Vein endothelial cell (primary cell): ENCODE data around the gene CD37. TPM values are rescaled to one million over a fixed set of nuclear protein-coding genes. Genes with fewer than 3 reads are reported as not detected.

Experiments
- small RNA-seq: library from RNA; depleted of rRNA; stranded (forward); fragments of <200 nt; gene quantifications from one replicate; pipeline ENCODE3, GENCODE V24; 2012
- total RNA-seq: library from RNA; depleted of rRNA; stranded (reverse); fragments of >200 nt; gene quantifications from 2 replicates; pipeline ENCODE4 v1.2.3, GENCODE V29; 2012

CD37 gene, protein sequence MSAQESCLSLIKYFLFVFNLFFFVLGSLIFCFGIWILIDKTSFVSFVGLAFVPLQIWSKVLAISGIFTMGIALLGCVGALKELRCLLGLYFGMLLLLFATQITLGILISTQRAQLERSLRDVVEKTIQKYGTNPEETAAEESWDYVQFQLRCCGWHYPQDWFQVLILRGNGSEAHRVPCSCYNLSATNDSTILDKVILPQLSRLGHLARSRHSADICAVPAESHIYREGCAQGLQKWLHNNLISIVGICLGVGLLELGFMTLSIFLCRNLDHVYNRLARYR
- not detected in 2 replicates for total RNA-seq

DNA sequence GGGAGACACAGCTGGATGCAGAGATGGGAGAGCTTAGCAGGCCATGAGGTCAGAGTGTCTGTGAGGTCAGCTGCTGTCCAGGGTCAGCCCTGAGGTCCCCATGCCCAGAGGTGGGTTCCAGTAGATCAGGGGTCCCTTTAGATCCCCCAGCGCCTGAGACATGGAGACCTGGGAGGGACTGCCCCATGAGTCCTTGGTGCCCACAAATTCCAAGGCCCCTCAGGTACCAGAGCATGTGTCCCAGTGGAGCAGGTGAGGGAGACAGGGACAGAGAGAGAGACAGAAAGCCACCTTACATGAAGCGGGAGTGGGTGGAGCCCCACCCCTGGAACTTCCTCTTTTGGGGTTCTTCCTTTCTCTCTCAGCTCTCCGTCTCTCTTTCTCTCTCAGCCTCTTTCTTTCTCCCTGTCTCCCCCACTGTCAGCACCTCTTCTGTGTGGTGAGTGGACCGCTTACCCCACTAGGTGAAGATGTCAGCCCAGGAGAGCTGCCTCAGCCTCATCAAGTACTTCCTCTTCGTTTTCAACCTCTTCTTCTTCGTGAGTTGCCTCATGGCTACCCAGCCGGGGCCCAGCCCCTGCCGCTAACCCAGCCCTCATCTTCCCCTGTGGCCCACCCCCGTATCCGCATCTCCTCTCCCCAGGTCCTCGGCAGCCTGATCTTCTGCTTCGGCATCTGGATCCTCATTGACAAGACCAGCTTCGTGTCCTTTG lies at the start of gene CD37:
Gene CD37, plus strand, starts transcription at position 336 of the 713 bp plus-strand sequence. Its CDS starts 135 bp downstream, at position 471.

GRCh38 chr19:49324801-49325576 lies 10.2 kb upstream of the CD37 start, which contains the start of gene SLC6A16:
SLC6A16 (minus strand) TSS chr19:49325191; CDS start chr19:49311347, 13,844 bp downstream.

GRCh38 chr19:49362048-49362928 lies 27.1 kb downstream of the CD37 start, which contains the start of gene TEAD2:
TEAD2 (minus strand) TSS chr19:49362416; CDS start chr19:49360075, 2,341 bp downstream.

DNA sequence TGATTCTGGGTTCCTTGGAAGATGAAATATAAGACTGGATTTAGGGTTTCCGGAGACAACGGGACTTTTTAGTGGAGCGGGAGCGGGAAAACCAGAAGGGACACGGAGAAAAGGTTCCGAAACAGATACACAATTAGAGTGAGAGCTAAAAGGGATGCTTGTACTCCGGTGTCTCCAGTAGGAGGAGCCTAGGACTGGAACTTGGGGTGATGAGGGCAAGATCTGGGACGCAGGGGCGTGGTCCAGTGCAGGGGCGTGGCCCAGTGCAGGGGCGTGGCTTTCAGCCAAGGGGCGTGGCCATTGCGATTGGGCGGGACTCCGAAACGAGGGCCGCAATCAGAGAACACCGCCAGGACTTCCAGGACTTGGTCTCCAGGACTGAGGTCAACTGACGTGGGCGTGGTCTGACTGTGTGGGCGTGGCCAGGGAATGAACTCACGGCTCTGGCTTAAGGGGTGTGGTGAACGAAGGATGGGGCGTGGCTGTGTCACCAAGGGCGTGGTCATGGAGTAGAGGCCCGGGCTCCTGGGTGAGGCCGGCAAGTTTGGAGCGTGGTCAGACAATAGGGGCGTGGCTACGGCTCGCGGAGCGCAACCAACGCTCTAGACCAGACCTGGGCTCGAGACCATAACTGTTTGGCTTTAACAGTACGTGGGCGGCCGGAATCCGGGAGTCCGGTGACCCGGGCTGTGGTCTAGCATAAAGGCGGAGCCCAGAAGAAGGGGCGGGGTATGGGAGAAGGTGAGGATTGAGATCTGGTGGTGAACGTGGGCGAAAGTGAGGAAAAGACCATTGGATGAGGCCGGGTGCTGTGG lies 28.3 kb downstream of the CD37 start, which contains the start of gene DKKL1:
Gene DKKL1, plus strand, starts transcription at position 610 of the 815 bp plus-strand sequence. Its CDS starts 122 bp downstream, at position 732.

GRCh38 chr19:49387936-49388372 lies 52.7 kb downstream of the CD37 start, which contains the start of gene KASH5:
KASH5 (plus strand) TSS chr19:49388249; CDS start chr19:49390884, 2,635 bp downstream.

Small RNAs within 50 kb of the gene (small RNA-seq; reads per million reads assigned to genes)
- gene MIR4324, result not detected

Other genes with a start within 250 kb of the CD37 start
- 143 and 171 TPM in 2 replicates for gene SNRNP70, start 250.0 kb upstream of the CD37 start, total RNA-seq
- 0.76 and 2.6 TPM in 2 replicates for gene LIN7B, start 221.0 kb upstream of the CD37 start, total RNA-seq
- gene C19orf73, start 216.3 kb upstream of the CD37 start, total RNA-seq, result 0.48 TPM in 1 of 2 replicates, not detected in the other
- gene PPFIA3, start 215.9 kb upstream of the CD37 start, total RNA-seq, result 2.8 and 4.9 TPM in 2 replicates
- gene HRC, start 180.0 kb upstream of the CD37 start, total RNA-seq, result not detected in 2 replicates
- gene TRPM4, start 177.6 kb upstream of the CD37 start, total RNA-seq, result 19.7 and 33.6 TPM in 2 replicates
- gene SLC6A16, start 10.2 kb upstream of the CD37 start, total RNA-seq, result 0.96 and 0.98 TPM in 2 replicates
- gene TEAD2, start 27.0 kb downstream of the CD37 start, total RNA-seq, result 69.8 and 95.7 TPM in 2 replicates
- 0.98 TPM in 1 of 2 replicates, not detected in the other for gene DKKL1, start 28.5 kb downstream of the CD37 start, total RNA-seq
- not detected in 2 replicates for gene KASH5, start 52.8 kb downstream of the CD37 start, total RNA-seq
- gene PTH2, start 88.0 kb downstream of the CD37 start, total RNA-seq, result not detected in 2 replicates
- not detected in 2 replicates for gene GFY, start 90.0 kb downstream of the CD37 start, total RNA-seq
- not detected in 2 replicates for gene SLC17A7, start 106.1 kb downstream of the CD37 start, total RNA-seq
- 98.8 and 111 TPM in 2 replicates for gene PIH1D1, start 116.4 kb downstream of the CD37 start, total RNA-seq
- 34.9 and 38.8 TPM in 2 replicates for gene ALDH16A1, start 117.8 kb downstream of the CD37 start, total RNA-seq
- 1.7 and 3.3 TPM in 2 replicates for gene FLT3LG, start 138.8 kb downstream of the CD37 start, total RNA-seq
- 2,277 and 3,319 TPM in 2 replicates for gene RPL13A, start 152.2 kb downstream of the CD37 start, total RNA-seq
- gene RPS11, start 161.0 kb downstream of the CD37 start, total RNA-seq, result 3,071 and 4,093 TPM in 2 replicates
- gene FCGRT, start 177.3 kb downstream of the CD37 start, total RNA-seq, result 88.0 and 140 TPM in 2 replicates
- 20.3 and 62.4 TPM in 2 replicates for gene RCN3, start 192.6 kb downstream of the CD37 start, total RNA-seq
- 171 and 222 TPM in 2 replicates for gene NOSIP, start 245.2 kb downstream of the CD37 start, total RNA-seq
- 6.5 and 8.5 TPM in 2 replicates for gene PRRG2, start 245.9 kb downstream of the CD37 start, total RNA-seq